HG02588 (cell line): ENCODE measurements around the gene SLC16A7.
A peak's percentile ranks its signal among the peaks of the same experiment; 100 is the strongest.
"Not testable (repeated sequence)": the region's sequence is repeated elsewhere in the genome, so short reads cannot be mapped to it uniquely, and the experiment has no call there.

Experiments
- ATAC-seq: cut with Tn5 transposase; IDR thresholded peaks from one replicate; pipeline ENCODE4 v1.9.1; 2021; ENCODE audit warnings: mild to moderate bottlenecking, moderate library complexity; ENCODE audit not compliant: unreplicated experiment

Gene SLC16A7

DNA sequence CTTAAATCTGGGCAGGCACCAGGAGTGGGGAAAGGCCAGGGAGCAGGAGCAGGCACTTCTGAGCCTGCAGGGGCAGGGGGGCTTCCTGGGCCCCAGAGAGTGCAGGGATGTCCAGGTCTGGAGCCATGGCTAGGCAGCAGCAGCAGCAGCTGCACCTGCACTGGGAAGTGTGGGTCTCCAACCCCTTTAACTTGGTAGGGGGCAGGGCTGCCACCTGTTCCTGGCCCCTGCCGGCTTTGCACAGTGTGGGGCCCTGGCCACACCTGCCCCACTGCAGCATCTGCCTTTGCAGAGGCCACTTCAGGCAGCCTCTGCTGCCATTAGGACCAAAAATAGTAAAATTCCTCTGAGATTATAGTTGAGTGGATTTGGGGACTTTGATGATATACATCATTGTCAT, 138.5 kb downstream of the SLC16A7 start:
- ATAC-seq = no peak

DNA sequence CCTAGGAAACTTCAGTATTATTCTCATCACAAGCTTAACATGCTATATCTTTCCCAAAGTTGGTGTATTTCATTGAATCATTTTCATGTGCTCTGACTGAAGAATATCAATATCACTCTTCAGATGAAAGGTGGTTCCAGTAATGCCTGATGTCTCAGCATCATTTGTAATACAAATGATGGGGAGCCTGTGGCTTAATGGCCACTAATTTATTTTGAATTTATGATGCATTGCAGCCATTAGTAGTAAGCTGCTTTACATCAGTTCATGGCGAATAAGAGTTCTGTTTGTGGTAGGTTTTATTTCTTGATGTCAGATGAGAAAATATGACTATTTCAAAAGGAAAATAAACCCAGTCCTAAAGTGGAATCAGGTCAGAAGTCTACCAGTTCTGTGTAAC, 139.4 kb downstream of the SLC16A7 start:
- ATAC-seq = no peak

DNA sequence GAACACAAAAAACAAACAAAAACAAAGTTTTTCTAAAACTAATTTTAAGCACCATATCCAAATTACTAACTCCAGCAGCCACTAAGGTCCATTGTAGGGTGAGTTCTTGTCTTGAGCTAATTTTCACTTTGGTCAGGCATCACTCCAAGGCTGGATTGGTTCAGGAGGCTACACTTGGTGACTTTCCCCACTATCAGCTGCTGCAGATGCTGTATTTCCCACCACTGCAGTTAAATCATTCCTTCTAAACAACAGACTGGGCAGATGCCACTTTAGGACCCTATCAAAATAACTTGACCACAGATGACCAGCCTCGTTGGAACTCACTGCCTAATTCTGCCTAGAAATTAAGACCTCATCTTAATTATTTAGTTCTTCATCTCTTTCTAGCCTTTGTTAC, 140.5 kb downstream of the SLC16A7 start:
- ATAC-seq = no peak

DNA sequence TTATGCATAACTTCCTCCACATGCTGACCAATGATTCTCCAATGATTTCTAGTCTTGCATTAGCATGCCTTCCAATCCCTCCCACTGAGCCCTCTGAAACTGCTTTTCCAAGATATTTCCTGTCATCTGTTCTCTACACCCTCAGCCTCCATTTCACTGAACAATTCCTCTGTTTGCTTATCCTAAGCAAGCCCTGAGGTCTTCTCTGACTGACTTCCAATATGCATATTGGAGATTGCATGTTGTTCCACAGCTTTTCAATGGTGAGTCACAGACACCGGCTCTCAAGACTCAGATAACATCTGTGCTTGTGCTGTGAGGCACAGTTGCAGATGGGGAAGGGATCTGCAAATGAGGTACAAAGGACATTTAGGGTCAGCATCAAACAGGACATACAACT, 141.0 kb downstream of the SLC16A7 start:
- ATAC-seq = no peak

DNA sequence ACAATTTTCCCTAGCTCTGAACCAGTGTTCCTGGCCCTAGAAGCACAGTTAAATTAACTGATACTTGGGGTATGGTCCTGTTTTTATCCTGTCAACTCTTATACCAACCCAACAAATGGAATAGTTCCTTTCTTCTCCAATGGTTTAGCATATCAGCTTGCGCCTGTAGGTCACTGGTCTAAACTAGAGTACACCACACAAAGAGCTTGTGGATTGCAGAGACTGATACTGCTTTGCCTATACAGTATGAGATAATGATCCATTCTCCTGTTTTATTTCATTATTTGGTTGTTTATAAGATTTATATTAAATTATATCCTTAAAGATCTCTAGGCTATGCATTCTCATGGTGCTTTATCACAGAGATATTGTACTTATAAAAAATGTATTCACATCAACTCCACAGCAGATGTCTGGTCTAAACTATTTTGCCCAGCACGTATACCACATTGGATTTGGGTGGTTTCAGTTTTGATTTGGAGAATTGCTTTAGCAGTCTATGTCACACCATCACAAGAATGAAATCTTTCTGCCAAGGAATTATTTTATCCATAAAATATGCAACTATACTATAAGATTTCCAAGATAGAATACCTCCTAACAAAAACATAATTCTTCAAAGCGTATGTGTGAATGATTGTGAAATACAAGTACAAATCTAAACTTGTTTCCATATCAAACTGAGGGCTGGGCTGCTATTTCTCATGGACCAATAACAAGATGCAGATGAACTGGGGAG, 142.1 kb downstream of the SLC16A7 start:
- ATAC-seq = no peak

DNA sequence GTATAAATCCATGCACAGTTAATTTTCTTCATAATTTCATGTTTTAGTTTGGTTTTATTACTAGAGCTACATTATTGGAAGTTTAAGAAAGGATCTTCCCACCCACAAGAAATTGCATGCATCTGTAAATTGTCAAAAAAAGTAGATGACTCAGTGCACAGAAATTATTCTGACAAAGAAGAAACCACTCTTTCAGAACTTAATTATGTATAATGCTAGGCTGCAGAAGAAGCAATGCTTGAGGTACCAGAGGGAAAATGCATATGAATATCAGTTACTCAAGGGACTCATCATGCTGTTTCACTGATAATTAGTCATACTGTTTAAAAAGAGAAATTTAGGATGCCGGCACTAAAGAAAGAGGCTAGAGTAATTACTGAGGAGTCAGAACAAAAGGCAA, 147.0 kb downstream of the SLC16A7 start:
- no peak for ATAC-seq

DNA sequence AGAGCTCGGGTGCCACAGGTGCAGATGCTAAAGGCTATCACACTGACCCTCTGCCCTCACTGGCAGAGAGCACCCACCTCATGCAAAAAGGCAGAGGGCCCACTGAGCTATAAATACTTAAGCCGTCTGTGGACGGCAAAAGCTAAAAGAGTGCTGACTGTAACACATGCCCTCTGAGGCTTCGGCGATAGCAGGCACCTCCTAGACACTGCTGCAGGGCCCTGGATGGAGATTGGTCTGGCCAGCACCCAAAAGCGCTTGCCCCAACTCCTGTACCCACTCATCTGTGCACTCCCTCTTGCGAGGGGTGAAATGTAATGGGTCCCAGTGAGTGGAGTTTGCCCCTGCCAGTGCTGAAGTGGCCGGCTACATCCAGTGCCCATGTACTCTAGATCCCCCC, 148.7 kb downstream of the SLC16A7 start:
- ATAC-seq = no peak

DNA sequence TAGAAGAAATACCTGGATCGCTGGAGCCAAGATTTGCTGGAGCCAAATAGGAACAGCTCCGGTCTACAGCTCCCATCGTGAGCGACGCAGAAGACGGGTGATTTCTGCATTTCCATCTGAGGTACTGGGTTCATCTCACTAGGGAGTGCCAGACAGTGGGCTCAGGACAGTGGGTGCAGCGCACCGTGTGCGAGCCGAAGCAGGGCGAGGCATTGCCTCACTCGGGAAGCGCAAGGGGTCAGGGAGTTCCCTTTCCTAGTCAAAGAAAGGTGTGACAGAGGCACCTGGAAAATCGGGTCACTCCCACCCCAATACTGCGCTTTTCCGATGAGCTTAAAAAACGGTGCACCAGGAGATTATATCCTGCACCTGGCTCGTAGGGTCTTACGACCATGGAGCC, 155.3 kb downstream of the SLC16A7 start:
- ATAC-seq = not testable (repeated sequence)

DNA sequence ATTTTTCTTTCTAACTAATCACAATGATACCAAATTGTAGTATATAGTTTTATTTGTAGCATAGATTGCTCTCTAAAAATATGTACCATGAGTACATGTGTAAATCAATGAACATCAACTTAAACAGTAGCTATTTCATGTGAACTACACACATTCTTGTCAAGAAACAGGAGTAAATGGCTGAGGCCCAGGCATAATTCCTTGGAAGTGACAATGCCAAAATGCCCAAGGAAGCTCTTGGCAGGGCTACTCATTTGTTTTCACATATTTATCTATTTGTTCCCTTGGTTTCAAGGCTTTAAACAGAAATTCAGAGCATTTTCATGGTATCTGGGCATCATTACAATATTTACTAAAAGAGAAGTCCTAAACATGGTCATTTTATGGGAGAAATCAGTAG, 165.7 kb downstream of the SLC16A7 start:
- no peak for ATAC-seq

DNA sequence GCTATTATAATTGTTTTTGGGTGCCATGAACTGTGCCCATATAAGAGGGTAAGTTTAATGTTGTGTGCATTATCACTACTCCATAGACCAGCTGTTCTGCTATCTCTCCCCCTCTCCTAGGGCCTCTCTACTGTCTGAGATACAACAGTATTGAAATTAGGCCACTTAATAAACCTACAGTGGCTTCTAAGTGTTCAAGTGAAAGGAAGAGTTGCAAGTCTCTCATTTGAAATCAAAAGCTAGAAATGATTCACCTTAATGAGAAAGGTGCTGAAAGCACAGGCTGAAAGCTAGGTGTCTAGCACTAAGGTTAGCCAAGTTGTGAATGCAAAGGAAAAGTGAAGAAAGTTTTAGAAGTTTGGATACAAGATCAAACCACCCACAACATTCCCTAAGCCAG, 168.0 kb downstream of the SLC16A7 start:
- no peak for ATAC-seq

DNA sequence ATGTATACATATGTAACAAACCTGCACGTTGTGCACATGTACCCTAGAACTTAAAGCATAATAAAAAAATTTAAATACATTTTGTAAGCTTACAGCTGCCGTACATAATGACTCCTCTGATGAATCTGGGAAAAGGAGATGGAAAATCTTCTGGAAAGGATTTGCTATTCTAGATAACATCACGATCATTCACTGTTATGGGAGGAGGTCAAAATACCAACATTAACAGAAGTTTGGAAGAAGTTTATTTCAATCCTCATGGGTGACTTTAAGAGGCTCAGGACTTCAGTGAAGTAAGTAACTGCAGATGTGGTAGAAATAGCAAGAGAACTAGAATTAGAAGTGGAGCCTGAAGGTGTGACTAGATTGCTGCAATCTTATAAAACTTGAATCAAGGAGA, 172.2 kb downstream of the SLC16A7 start:
- ATAC-seq = no peak

DNA sequence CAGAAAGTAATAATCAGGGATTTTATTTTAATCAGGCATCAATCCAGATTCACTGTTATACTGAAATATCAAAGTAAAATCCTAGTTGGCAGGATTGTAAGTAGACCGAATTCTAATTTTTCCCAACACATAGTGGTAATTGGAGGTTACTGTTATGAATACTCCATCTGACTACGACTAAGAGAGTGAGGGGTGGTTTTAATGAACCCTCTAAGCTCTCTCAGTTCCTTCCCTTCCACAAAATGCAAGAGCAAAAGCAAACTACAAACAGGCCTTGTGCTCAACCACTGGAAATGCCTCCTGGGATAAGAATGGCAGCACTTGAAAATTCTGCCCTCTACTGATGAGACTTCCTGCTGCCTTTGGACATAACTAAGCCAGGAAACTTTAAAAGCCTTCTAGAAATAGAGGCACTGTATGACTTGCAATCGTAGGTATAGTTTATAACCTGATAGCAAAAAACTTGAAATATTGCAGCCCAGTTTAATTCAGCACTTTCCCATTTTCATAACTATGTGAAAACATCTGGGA, 184.8 kb downstream of the SLC16A7 start:
- no peak for ATAC-seq

DNA sequence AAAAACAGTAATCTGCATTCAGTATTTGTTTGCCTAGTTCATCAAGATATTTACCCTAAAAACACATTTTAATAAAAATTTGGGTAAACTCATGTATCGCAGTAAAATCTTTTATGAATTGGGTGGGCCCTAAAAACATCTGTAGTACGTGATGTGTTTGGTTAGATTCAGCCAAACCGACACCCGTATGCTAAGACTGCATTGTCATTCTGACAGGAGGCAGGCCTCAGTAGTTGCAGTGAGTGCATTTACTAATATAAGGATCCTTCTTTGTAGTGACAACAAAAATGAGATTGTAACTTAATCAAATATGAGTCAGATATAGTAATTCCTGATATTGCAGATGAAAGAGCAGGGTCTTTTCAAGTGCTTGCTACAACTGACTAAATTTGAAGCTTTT, 191.8 kb downstream of the SLC16A7 start:
- no peak for ATAC-seq

DNA sequence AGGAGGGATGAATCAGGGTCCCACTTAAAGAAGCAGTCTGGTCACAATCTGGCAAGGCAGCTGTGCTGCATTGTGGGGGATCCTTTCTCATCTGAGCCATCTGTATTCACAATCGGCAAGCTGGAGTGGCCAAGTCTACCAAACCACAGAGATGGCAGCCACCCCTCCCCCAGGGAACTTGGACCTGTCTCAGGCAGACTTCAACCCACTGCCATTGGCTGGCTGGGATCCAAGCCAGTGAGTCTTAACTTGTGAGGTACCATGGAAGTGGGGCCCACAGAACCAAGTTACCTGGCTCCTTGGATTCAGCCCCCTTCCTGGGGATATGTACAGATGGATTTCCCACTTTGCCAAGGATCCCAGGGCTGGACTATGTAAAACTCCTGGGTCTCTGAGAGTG, 196.8 kb downstream of the SLC16A7 start:
- ATAC-seq = no peak

DNA sequence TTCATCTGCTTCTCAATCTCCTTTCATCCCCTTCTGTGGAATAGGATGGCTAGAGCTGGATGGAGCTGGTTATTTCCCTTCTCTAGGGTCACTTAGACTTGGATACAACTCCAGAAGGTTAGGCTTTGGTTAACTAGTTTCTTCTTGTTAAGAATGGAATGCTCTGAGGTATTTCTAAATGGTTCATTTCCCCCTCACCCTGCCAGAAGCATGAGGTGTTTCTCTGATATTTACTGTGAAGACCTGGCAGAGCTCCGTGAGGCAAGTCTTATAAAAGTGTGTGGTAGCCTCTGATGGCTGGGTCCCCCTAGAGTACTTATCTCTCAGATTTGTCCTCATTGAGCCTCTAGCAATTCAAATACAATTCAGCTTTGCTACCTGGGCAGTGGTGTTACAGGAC, 207.9 kb downstream of the SLC16A7 start:
- ATAC-seq = no peak

DNA sequence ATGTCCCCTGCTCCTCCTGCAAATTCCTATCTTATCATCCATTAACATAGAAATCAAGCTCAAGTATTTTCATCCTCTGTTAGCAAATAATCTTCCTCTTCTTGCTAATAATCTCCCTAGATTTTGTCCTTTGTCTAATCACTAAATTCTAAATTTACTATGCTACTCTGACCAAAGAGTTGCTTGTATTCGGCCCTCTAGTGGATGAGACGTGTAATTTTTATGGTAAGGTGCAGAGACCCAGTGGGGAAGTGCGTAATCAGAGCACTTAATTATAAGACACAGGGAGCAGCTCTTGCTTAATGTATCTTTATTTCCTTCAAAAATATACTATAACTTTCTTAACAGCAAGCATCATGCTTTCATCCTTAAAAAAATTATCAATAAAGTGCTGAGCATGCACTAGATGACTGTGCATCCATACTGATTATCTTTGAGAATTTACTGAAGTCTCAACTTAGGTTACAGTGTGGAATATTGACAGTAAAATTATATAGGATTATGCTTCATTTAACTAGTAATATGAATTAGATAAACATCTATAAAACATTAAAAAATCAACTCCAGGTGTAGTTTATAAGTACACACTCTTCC, 212.6 kb downstream of the SLC16A7 start:
- ATAC-seq = peak; percentile 79

DNA sequence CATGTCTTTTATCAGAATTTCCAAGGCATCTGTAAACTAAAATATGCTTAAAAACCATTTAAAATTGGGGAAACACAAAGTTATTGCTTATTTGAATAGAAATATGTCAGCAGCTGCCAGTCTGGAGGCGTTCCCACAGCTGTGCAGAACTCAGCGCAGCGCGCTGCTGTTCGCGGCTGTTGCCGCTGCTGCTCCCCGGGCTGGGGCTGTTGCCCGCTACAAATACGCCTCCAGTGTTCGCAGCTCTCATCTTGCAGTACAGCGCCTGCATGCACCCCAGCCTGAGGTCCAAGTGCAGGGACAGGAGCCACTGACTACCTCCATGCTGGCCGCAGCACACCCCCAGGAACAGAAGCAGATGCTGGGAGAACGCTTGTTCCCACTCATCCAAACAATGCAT, 216.2 kb downstream of the SLC16A7 start:
- no peak for ATAC-seq

DNA sequence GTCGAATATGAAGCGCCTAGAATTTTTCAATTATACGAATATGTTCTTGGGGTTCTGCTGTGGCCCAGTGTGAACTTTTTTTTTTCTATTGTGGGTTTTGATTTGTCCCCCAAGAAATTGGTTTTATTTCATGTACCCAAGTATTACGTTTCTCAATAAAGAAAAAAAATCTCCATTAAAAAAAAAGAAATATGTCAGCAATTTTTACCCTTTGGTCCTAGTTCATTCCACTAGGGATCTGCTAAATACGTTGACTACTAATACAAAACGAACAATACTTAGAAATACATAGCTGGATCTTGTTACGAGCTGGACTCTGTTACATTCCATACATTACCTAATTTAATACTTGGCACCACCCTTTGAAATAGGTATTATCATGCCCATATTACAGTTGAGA, 216.9 kb downstream of the SLC16A7 start:
- no peak for ATAC-seq

DNA sequence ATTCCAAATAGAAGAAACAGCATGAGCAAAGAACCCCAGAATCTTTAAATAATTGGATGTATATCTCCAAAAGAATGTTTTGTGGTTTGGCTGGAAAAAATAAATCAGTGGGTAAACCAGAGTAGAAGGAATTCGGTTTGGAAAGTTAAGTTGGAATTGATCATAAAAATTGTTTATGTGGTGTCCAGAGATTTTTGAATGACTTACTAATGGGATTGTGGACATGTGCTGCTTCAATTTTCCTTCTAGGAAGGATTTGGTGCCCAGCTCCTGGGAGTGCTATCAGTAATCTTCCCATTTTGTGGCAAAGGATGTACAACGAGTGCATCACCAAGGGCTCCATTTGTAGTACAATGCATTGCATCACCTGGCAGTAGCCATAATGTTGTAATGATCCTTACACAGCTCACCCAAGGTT, 224.8 kb downstream of the SLC16A7 start:
- no peak for ATAC-seq

DNA sequence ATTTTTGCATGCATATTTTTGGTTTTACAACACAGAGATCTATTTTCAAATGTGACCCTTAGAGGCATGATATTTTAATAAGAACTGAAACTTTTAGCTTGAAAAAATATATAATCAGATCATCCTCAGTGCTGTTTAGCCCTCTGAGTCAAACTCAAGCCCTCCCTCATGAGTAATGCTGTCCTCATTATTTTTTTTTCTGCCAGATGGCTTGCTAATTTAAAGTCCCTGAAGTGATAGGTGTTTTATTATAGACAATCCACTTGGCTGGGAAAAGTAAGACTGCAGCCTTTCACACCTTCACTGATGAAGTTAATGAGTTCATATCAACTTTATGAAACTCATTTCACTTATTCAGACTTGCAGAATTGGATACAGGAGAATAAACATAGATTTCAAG, 227.7 kb downstream of the SLC16A7 start:
- no peak for ATAC-seq

DNA sequence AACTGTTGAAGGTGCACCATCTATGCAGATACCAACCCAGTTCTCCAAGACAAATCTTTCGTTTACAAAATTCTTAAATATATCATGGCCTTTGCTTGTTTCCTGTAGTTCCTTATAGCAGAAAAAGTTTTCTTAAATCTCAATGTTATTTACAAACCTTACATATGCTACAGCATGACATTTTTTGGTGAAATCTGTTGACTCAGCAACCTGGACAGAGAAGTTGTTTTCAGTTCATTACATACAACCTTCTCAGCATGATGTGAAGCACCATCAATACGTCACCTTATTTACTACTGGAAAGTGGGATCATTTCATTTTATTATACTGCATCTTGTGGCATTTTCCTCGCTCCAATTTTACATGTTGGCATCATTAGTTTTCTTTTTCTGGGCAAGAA, 231.9 kb downstream of the SLC16A7 start:
- ATAC-seq = no peak

DNA sequence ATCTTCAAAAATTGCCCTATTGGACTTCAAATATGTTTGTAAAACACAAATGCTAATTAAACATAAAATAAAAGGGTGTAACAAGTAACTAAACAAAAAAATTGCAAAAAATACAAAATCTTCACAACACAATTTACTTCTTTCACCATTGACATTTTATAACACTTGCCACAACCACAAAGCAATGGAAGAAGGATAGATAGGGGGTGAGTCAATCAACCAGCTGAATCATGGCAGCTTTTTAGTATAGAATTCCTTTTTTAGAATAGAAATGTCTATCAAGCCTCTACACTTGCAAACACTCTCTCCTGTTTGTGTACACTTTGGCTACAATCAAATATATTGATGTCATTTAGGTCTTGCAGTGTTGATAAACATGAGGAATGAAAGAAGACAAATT, 232.7 kb downstream of the SLC16A7 start:
- no peak for ATAC-seq

DNA sequence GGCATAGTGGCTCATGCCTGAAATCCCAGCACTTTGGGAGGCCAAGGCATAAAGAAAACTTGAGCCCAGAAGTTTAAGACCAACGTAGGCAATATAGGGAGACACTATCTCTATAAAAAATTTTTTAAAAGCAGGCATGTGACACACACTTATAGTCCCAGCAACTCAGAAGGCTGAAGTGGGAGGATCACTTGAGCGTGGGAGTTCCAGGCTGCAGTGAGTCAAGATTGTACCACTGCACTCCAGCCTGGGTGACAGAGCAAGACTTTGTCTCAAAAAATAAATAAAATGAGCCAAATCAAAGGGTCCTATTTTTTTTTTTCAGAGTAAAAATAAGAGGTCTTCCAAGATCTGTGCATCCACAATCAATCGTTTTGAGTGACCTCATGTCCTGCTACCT, 237.6 kb downstream of the SLC16A7 start:
- no peak for ATAC-seq
